LHCN-M2 (cell line): Measurements from ENCODE around the gene MEGF9. TPM values are rescaled to one million over a fixed set of nuclear protein-coding genes. Genes with fewer than 3 reads are reported as not detected.

ENCODE experiments used
- total RNA-seq: library from RNA; depleted of rRNA; stranded (reverse); fragments of >200 nt; gene quantifications from 2 replicates; pipeline ENCODE4 v1.2.3, GENCODE V29; 2014; rRNA removed

Gene MEGF9
- total RNA-seq, 1 experiment from 2014 or later: 9.4 TPM

Other genes with a start within 250 kb of the MEGF9 start
- gene CDK5RAP2, start 134.3 kb downstream of the MEGF9 start, total RNA-seq: 42.7 and 44.8 TPM in 2 replicates
- 19.0 and 22.2 TPM in 2 replicates for gene FBXW2, start 78.9 kb upstream of the MEGF9 start, total RNA-seq
- gene PSMD5, start 128.5 kb upstream of the MEGF9 start, total RNA-seq: 26.9 and 29.0 TPM in 2 replicates
- gene PHF19, start 162.7 kb upstream of the MEGF9 start, total RNA-seq: 77.5 and 79.1 TPM in 2 replicates
- 0.90 and 0.98 TPM in 2 replicates for gene TRAF1, start 212.3 kb upstream of the MEGF9 start, total RNA-seq